Endometrial microvascular endothelial cells (primary cell): Measurements from ENCODE around the gene HOXB5. TPM values are rescaled to one million over a fixed set of nuclear protein-coding genes. Genes with fewer than 3 reads are reported as not detected.

Source experiments
- in situ Hi-C: cut with HindIII; loops from 2 replicates; pipeline ENCODE4 v1.10.0; 2017; ENCODE audit warnings: low sequenced_read_pairs, low pct_unique_long_range_greater_than_20kb; ENCODE audit errors: inconsistent ontology term
- total RNA-seq: library from RNA; depleted of rRNA; stranded (reverse); fragments of >200 nt; gene quantifications from one replicate; pipeline ENCODE4 v1.2.3, GENCODE V29; 2015; ENCODE audit errors: inconsistent ontology term

The HOXB5 gene
- total RNA-seq, 1 donor from 2014 or later = 1.2 TPM

DNA sequence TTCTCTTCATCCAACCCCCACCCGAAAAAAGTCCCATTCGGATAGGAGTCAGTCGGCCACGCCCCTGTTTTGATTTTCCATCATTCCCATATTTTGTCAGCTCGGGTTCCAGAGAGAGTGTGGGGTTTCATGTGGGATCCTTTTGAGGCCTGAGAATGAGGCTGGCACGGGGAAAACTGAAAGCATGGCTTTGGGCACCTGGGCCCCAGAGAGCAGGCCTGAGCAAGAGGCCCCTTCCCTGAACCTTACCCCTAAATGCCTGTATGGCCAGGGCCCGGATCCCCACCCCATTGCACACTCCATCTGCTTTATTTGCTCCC lies 10.9 kb downstream of the HOXB5 start:
- in situ Hi-C loops = no loop called here

DNA sequence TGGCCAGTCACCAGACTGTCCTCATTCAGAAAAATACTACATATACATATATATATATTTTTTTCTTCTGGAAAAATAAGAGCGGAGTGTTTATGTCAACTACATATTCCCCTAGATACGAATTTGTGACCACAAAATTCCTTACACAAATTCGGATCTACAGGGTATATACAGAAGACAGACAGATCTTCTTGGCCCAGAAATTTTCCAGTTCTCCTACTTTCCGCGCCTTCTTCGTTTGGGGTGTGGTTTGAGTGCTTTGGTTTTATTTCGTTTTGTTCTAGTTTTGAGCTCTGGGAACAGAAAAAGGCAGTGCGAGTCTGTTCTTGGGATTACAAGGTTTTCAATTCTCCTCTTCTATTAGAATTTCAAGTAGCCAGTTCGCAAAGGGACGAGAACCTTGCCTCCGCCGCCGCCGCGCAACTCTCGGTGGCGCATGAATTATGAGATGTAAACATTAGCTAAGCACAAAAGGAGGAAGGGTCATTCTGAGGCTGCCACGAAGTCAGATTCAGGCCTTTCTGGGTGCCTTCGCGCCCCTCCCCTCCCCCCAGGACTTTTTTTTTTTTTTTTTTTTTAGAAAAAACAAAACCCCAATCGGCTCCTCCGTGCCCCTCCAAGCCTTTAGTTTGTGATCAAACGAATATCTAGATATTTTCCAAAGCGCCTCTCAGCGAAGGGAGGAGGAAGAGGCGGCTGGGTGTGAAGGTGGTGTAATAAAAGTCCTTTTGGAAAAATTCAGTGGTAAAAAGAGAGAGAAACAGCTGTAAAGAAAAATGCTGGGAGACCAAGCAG lies 13.6 kb downstream of the HOXB5 start:
- in situ Hi-C loops = no loop called here

DNA sequence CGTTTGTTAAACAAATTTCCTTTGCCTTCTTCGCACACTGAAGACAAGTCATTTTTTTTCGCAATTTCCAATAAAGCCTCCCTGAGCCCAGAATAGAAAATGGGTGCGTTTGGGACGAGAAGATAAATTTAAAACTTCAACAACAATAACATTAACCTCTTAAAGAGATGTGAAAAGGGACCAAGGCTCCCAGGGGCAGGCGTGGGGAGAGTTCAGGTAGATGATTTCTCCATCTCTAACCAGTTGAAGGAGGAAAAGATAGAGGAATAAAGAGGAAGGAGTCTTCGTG lies 14.2 kb downstream of the HOXB5 start:
- in situ Hi-C loops = no loop called here

DNA sequence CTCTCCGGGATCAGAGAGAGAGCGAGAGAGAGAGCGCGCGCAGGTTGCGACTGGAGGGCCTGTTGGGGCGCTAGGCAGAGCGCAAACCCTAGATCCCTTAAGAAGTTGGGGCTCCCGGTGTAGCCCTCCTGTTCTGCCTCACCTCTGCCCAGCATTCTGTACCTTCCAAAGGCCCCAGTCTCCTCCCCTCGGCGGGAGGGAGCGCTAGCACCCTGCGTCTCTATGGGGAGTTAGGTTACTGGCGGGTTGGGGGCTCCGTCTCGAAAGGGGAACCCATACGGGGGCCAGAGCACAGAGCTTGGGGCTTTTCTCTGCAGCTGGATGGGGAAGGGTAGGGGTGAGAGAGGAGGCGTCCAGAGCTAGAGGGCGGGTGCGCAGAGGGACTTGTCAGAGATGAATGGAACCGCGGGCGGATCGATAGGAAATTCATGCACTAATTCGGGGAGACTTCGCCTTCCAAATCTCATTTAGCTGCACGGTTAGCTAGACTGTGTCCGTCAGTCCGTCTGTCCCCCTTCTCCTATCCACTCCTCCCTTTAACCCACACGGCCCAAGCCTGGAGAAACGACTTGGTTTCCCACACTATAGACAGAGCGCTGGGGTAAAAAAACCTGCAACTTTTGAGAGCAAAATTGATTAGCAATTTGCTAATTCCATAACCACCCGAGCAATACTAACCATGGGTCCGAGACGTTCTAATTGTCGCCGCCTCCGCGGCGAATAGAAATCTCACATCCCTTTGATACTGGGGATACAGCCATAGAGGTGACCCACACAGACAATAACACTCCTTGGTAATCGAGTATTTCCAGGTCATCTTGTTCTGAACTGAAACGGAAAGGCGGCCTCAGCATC lies 14.7 kb downstream of the HOXB5 start:
- in situ Hi-C loops = no loop called here

DNA sequence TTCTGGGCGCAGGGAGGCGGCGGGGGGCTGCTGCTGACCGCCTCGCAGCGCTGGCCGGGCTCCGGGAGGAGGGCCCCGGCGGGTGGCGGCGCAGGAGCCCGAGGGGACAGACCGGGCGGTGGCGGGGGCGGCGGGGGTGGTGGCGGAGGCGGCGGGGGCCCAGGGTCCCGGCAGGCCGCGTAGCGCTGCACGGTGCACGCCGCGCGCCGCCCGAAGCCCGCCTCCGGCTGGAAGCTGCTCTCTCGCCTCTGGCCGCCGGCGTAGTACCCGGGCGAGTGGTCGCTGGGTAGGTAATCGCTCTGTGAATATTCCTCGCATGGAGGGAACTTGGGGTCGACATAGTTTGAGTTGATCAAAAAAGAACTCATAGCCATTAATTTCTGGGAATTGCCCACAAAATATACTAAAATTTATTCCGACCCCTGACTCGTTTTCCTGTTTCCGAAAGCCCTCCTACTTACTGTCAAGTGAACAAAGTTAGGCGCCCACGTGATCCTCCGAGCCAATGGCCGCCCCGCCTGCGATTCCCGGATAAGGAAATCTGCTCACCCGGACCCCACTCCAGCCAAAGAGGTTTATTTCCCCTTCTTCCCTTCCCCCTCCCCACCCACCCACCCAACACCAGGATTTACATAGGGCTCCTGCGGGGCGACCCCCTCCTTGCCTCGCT lies 15.5 kb downstream of the HOXB5 start, which contains the start of gene HOXB4:
HOXB4 (minus strand) TSS at position 405 of the 670 bp plus-strand sequence; CDS start at position 374, 31 bp downstream.
- in situ Hi-C loops = no loop called here

DNA sequence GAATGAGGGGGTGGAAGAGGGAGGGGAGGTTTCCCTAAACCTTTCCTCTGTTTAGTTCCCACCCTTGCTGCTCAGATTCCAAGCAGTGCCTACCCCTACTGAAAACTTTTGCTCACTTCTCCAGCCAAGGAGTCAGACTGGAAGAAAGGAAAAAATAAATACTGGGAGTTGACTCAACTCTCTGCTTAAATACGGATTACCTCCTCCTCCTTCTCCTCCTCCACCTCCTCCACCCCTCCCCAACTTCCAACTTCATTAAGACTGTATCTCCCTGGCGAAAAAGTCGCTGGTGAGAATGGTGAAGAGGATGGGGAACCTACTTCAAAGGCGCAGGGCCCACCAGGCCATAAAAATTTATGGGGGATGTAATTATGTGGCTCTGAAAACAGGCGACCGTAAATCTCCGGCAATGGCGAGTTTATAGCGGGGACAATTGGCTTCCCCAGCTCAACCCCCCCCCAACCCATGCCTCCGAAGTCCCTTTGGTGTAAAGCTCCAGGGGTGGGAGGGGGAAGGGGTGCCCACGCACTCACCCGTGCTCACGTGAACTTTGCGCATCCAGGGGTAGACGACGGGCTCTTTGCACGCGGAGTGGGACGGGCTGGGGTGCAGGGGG lies 16.1 kb downstream of the HOXB5 start:
- in situ Hi-C loops = no loop called here

DNA sequence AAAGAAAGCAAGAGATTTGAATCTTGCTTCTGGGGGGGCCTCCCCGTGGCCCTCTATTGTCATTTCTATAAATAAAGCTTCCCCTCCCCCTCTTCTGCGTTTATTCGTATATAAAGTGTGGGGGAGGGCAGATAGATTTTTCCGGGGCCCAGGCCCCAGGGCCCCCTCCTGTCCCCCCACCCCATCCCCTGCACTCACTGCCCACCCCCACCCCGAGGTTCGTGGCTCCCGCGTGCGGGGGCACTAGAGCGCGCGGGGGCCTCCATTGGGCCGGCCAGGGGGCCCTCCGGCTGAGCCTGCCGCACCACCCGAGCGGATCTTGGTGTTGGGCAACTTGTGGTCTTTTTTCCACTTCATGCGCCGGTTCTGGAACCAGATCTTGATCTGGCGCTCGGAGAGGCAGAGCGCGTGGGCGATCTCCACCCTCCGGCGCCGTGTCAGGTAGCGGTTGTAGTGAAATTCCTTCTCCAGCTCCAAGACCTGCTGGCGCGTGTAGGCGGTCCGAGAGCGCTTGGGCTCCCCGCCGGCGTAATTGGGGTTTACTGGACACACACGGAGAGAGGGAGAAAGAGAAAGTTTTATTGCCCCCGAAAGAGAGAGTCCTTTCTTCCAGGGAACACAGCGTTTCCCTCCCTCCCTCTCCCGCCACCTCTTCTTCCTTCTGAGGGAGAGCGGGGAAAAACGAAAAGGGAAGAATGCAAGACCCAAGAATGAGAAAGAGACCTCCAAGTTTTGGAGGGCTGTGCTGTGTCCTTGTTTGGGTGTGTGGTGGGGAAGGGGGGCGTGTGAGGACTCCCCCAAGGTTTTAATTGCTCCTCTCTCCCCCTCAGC lies 16.9 kb downstream of the HOXB5 start:
- in situ Hi-C loops = no loop called here

DNA sequence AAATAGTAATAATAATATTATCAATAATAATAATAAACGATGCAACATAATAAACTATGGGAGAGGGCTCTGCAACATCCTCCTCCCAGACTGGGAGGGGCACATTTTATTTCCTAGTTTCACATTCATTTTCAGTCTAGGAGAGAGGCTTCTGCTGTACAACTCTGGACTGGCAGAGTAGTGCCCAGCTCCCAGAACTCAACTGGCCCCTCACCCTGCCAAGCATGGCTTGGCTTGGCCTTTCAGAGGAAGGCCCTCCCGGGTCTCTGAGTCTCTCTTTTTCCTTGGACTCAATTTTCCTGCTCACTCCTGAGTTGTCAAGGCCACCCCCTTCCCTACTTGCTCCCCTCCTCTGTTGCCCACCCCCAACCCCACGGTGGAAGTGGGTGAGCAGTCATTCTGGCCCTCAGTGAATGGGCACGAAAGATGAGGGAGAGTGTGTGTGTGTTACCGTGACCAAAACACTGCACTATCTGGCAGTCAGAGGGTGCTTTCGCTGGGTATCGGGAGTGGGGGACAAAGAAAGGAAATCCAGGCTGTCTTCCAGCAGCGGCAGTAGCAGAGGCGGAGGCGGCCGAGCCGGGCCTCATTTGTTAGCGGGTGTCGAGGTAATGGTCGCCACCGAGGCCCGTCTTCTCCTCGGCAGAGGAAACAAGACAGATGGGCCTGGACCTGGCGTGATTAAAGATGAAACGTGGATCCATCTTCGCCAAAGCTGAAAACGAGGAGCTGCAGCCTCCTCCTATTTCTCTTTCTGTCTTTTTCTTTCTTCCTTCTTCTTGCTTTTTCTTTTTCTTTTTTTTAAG lies 17.7 kb downstream of the HOXB5 start:
- in situ Hi-C loops = no loop called here

DNA sequence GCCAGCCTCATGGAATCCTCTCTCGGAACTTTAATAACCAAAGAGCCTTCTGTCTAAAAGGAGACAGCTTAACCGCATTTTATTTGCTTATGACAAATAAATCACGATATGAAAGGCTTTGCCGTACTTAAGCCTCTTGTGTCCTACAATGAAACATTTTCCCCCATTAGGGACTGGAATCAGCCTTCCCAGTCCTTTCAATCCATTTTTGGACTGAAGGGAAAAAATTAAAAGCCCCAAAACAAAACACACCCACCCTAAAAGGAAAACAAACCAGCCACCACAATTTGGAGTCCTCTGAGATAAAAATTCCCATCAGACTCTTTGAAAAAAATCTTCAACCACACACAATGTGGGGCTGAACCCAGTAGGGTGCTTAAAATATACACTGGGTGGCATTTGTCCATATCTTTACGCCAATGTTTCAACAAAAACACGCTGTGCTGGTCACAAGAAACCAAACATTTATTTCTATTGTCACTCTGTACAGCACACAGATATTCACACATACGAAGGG lies 18.5 kb downstream of the HOXB5 start:
- in situ Hi-C loops = no loop called here

DNA sequence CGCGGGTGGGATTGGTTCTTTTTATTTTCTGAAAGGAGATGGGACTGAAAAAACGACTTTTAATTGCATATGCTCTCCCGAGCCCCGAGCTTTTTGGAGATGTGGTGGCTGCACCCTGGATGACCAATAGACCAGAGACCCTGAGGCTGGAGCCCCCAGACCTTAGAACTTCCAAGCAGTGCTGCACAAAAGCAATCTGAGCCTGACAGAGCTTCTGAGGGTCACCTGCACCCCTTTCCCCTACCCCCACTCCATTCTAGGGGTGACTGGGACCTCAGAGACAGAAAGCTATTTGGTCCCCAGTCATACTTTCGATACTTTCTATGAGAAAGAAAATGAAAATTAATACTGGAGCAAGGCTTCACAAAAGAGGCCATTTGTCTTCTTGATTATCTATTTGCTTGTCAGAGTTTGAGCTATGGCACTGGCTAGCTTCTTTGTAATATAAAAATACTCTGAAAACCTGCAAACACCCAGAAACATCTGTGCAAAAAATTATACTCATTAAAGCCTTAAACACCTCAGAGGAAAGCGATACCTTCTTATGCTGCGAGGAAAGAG lies 19.0 kb downstream of the HOXB5 start:
- in situ Hi-C loops = no loop called here

DNA sequence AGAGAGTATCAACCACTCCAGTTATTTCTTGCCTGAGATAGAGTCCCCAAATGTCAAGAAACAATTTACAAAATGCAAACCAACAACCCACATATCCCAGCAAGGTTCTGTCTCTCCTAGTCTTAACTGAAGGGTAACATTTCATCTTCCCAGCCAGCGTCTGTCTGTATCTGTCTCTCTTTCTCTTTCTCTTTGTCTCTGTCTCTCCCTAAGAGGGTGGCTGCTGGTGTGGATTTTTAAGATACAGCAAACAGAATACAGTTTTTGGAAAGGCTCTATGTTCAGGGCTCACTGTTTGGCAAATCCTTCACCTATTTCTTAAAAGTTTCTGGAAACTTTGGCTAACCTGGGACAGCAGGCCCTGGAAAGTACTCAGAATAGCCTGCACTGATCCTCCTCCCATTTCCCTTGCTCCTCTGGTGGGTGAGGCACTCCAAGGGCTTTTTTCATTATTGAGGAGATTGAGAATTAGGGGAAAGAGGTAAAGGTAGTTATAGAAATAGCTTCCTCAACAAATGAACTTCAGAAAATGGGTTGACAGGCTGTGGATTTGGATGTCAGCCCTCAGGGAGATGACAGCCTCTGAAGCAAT lies 21.7 kb downstream of the HOXB5 start:
- in situ Hi-C loops = no loop called here

DNA sequence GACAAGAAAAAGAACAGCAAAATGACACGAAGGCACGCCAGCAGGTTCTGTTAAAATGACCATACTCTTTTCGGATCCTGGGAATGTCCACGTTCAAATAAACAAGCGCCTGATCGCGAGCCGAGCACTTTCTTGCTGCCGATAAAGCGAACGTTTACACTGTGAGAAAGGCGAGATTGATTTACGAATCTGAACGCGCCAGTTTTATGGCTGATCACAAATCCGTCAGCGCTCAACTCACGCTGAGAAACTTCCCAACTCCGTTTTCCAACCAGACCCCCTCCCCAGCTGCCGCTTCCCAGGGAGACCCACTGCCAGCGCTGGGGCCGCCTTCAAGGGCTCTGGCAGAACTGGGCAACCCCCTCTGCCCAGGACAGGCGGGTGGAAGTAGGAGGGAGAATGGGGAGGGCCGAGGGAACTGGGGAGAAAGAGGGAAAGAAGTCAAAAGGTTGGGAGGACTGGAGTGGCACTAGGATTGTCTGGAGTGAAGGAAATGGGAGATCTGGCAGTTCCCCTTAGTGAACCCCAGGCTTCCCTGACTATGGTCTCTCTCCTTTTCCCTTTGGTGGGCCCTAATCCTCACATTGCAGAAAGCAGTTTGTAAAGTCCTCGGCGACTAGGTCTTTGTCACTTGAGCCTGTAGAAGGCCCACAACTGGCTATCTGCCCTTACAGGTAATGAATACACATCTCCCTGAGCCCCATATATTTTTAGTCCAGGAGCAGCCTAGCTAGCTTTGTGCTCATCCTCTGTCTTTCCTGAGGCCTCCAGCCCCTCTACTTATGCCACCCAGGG lies 22.4 kb downstream of the HOXB5 start:
- in situ Hi-C loops = no loop called here

DNA sequence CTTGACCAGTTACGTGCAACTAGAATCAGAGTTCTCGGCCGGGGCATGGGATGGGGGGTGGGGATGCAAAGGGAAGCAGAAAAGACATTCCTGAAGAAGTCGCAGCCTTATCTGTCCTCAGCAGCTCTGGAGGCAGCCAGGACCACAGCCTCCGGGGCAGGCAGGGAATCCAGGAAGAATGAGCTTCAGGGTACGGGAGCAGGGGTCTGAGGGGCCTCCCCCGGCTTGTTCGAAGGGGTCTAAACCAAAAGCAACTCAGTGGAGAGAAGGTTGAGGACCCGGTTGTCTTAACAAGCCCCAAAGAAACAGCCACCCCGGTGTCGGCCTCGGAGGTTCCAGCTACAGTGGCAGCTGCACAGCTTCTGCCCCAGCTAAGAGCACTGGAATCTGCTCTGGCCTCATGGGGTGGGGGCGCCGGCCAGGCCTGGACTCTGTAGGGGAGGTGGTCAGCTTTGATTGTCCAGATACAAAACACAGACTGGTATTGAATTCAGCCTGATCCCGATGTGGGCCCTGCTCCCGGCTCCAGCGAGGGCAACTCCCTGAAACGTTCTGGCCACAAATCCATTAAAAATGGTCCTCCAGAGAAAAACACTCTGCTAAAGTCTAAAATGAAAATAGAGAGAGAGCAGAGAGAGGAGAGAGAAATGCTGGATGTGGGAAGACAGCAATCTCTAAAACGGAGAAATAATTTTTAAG lies 23.1 kb downstream of the HOXB5 start:
- in situ Hi-C loops = no loop called here

DNA sequence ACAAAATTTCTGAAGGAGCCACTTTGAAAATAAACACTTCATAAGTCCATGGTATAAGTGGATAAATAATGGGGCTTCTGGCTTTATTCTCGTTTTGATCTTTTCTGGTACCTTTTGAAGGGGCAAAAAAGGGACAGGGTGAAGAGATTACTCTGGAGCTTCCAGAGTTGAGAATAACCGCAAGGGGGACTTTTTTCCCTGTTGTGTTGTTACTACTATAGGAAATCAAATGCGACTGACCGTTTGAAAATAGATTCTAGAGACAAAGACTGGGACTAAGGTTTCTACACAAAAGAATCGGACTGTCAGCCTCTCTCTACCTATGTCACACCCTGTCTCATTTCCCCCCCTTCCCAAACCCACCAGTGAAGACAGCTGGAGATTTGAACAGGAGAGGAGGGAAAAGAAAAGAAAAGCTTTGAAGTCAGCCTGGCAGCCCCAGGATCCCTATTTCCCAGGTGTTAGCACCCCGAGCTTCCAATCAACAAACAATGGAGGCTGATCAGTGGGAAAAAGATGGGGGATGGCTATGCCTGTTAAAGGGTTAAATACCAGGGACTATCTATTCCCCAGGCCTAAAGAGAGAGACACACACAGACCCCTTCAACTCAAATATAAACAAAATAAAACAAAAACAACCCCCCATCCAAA lies 23.8 kb downstream of the HOXB5 start:
- in situ Hi-C loops = no loop called here

DNA sequence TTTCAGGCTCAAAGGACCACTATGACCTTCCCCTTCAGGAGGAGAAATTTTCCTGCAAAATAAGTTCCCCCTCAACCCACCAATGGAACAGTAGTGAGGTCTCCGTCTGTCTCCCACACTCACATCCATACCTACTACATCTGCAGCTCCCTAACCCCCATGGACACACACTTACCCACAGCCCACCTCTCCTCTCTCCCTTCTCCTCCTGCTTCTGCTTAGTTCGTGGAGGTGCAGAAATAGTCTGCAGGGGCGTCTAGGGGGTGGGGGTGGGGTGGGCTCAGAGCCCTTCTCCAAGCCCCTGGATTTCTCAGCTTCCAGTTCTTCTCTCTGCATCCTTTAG lies 24.4 kb downstream of the HOXB5 start:
- in situ Hi-C loops = no loop called here
